HG03432 (cell line): ENCODE measurements around the gene ENHO.

Experiments used
- ATAC-seq: cut with Tn5 transposase; IDR thresholded peaks from one replicate; pipeline ENCODE4 v1.9.1; 2021; ENCODE audit warnings: mild to moderate bottlenecking, moderate library complexity; ENCODE audit not compliant: unreplicated experiment

ENHO gene

DNA sequence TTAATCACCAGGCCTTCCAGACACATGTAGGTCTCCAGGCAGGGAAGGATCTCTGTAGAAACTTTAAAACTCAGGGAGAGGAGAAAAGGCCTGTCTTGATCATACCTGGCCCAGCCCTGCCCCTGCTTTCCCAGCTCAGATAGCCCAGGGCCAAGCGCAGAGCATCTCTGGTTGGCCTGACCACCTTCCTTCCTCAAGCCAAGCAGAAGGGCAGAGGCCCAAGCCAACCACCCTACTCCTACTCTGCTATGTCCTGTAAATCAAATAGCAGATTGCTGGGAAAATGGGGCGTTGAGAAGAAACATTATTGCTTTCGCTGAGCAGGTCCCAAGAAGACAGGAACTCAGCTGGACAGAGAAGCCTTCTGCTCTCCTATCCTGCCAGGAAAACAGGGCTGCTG is 14.3 kb downstream of the ENHO start:
- no peak for ATAC-seq

DNA sequence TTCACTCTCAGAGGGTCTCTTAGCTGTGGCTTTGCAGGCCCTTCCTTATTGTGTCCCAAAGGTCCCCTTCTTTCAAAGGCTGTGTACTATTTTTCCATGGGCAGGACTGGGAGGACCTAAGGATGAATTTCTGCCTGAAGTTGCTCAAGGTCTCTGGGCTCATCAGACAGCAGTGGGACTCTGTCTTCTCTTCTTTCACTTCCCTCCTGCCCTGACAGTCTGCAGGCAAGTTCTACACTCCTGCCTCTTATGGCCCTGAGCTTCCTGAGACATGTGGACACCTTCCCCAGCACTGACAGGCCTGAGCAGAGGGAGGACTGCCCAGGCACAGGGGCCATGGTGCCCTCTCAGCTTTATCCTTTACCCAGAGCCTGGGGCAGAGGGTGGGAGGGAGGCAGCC is 14.8 kb downstream of the ENHO start:
- no peak for ATAC-seq

DNA sequence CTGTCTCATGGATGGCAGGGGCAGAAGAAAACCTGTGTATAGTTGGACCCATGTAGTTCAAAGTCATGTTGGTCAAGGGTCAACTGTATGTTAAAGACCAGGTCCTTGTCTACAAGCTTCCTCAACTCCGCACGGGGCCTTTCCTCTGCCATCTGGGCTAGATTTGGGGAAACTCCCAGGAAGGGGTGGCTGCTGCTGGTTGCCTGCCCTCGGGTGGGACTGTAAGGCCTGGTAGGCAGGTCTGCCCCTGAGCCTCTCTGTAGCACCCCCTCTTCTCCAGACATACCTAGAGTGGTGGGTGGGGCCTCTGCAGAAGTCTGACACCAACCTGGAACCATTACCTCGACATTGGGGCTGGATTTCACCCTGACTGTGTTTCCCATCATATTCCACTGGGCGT is 15.2 kb downstream of the ENHO start:
- ATAC-seq: no peak

DNA sequence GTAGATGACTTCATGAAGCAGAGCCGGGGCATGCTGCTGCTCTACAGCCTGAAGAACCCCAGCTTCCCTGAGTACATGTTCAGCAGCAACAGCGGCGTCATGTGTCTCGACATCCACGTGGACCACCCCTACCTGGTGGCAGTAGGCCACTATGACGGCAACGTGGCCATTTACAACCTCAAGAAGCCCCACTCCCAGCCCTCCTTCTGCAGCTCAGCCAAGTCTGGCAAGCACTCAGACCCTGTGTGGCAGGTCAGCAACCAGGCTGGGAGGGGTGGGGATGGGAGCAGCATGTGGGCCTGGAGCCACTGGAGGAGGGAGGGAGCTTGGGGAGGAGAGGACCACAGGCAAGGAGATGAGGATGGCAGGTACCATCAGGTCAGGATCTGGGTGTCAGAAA is 16.2 kb downstream of the ENHO start:
- no peak for ATAC-seq

DNA sequence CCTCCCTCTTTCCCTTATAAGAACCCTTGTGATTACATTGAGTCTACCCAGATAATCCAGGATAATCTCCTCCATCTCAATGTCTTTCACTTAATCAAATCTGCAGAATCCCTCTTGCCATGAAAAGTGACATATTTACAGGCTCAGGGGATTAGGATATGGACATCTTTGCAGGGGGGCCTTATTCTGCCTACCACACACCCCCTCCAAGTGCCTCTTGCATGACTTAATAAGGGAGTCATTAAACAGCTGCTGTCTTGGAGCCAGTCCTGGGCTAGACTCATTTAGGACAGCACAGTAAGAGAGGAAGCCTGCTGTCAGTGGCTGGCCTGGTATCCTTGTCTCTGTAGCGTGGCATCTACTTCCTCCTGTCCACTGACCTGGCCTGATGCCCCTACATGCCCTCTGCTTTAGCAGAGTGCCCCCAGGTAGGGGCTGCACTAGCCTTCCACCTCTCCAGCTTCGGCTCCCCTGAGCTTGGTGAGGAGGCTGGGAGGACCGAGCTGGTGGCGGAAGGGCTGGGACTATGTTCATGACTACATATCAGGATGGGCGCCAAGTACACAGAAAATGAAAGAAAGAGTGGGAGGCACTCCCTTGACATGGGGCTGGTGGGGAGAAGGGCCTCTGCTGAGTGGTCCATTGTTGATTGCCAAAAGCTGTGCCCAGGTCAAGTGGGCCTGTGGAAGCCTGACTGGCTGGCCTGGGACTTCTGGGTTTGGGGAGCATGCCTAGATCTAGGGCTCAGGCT is 17.2 kb downstream of the ENHO start:
- ATAC-seq: no peak

DNA sequence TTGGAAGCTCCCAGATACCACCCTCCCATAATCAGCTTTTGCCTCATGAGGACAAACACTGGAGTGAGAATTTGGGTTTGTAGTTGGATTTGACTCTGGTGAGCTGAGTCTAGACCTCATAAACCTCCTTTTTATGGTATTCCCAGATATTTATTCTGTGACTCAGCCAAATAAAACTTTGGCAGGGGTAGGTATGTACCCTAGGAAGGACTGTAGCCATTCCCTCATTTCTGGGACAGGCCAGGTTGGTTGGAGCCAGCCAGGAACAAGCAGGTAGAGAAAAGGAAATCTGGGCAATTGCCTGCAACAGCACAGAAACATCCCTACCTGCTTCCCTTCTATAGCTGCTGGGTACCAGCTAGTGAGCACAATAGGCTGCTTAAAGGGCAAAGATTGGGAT is 19.4 kb downstream of the ENHO start:
- ATAC-seq: no peak

DNA sequence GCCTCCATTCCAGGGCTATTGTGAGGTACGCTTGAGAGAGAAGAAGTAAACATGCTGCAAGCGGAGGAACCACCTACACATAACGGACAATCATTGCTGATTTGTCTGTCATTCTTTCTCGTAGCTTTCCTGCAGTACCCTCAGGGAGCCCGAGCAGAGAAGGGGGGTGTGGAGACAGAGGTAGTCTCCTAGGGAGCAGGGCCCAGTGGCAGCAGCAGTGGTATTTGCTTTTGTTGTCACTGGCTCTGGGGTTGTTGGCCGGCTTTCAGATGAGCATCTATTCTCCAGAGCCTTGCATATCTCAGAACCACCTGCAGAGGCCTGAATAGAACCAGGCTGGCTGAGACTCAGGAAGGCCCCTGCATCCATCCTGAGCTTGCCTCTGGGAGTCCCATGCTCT is 19.9 kb downstream of the ENHO start:
- ATAC-seq: no peak

DNA sequence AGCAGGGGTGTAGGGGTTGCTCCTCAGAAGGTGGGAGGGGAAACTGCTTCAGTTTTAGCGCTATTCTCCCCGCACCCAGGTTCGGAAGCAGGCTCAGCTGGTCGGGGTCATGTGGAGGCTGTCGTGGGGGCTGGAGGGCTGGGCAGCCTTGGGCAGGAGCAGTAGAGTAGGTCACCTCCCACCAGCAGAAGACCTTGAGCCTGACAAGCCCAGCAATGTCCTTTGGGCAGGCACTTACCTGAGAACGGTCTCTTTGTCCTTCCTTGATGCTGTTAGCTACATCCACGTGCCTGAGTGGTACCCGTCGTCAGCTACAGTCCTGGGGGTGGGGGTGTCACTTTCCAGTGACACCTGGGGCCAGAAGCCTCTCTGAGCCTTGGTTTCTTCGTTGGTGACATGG is 20.3 kb downstream of the ENHO start:
- ATAC-seq: no peak

DNA sequence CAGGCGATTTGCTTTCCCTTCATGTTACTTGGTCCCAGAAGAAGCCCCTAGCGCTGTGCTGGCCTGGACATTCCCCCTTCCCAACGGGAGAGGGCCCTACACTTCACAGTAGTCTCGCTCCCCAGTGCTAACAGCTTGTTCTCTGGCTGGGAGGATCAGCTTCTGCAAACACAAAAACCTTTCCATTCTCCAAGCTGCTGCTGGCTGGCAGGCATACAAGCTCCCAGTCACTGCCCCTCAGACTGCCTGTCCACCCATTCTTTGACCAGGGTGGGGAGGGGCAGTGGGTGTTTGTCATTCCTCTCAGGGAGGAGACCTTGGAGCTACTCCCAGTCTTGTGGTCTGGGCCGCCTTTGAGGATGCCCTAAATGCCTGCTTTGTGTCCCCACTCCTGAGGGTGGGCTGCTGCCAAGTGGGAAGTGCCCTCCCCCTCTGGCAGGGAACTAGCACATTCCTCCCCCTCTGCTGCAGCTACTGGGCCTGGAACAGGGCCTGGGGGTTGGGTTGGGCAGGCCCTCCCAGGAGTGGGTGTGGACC is 20.8 kb downstream of the ENHO start:
- ATAC-seq: no peak

DNA sequence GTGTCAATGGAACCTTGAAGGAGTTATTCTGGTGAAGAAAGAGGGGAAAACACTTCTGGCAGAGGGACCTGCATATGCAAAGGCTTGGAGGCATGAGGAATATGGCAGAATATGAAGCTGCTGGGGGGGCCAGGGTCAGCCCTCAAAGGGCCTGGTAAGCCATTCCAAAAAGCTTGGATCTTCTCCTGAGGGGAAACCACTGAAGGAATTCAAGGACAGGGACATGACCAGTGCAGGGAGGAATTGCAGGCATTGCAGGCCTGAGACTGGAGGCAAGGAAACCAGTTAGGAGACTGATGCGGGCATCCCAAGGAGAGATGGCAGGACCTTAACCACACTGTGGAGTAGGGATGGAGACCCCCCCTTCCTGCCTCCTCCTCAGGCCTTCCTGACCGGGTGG is 21.4 kb downstream of the ENHO start:
- no peak for ATAC-seq

DNA sequence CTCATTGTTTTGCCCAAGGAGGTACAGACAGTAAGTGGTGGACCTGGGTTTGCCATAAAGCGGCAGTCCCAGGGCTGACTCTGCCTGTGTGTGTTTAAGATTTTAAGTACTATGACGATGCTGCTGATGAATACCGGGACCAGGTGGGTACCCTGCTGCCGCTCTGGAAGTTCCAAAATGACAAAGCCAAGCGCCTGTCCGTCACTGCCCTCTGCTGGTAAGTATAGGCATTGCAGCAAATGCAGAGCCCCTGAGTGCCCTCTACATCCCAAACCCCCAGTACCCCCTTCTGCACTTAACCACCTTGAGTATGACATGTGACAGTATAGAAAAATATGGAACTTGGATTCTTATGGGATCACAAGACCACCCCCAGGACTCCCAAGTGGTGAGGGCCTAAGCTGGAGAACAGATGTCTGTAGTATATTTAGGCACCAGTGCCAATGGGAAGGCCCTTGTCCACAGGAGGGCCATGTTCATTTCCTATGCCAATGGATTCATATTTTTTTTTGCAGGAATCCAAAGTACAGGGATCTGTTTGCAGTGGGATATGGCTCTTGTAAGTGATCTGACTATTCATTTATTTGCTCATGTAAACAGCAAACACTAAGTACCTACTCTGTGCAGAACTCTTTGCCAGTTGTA is 22.0 kb downstream of the ENHO start:
- no peak for ATAC-seq

DNA sequence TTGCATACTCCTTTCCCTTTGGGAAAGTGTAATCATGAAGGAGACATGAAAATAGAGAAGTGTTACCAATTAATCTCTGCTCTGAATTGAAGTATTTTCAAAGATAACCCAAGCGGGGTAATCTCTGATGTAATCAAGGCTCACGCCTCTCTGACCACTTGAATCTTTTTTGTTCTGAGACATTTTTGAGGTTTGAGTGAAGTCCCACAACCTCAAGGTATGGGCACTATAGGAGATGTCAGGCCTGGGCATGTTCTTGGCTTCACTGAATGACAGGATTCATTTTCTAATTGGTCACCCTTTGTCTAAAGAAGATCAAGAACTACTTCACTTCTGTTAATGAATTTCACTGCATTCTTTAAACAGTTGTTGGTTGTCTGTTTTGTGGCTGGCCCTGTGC is 23.7 kb downstream of the ENHO start:
- ATAC-seq: no peak

DNA sequence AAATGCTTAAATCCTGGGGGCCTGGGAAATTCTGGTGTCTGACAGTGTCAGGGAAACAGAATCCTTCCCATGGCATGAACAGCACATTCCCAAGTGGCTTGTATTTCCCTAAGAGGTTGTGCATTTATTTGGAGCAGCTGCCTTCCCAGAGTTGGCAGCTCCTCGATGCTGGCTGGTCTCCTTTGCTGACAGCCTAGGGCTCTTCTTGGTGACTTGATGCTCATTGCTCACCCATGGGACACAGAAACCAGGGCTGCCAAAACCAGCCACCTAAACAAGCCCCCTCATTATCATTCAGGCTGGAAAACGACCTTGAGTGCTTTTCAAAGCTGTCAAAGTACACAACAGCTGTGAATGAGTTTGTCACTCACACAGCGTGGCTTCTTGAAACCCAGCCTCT is 24.2 kb downstream of the ENHO start:
- no peak for ATAC-seq

DNA sequence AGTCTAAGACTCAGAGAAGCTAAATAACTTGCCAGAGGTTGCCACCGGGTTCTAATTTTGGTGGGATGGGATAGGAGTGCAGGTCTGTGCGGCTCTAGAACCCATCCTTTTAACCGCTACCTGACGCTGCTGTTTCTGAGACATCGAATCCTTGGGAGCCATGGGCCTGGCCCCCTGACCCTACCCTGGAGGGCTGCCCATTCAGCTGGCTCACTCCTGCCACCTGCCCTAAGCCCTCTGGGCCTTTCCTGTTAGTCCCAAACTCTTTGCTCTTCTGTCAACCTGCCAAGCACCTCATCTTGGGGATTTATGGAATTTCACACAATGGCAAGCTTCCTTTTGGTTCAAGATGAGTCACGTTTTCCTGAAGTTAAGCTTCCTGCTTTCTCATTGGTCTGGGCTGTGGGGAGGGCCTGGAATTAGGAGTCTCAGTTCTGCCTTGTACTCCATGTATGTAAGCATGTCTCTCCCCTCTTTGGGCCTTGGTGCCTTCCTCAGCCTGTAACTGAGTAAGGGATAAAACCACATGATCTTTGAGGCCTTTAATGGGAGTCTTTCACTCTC is 26.6 kb downstream of the ENHO start:
- ATAC-seq: no peak

DNA sequence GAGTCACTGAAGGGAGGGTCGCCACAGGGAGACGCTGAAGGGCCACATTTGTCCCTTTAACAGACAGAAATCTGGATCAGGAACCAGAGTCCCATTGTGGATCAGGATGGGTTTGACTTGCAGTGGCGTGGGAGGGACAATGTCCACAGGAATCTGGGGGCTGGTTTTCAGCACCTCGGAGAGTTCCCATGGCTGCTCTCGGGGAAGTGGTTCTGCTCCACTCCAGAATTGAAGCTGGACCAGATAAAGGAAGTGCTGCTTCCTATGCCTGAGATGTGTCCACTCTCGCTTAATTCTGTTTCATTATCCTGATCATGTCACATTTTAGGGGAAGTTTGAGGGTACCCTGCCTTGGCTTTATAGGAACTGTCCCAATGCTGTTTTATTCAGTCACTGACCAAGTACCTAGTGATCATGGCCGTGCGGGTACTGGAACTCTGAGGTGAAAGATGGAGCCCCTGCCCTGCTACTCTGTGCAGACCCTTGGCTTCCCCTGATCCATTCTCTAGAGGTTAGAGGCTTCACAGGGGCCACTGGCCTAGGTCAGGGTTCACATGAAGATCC is 28.7 kb downstream of the ENHO start:
- no peak for ATAC-seq

DNA sequence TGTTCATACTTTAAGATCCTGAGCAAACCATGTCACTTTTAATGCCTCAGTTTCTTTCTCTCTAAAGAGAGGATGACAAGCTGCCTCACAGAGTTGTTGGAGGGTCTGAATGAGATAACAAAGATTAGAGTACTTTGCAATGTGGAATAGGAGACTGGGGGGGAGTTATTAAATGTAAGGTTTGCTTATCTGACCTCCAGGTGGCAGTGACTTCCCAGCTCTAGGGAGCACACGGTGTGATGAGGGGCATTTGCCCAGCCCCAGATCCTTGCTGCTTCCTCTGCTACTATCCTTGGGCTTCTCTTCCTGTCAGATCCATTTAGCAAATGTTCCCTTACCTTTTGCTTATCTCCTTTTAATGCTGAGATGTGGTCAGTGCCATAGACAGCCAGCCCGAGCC is 30.7 kb downstream of the ENHO start:
- ATAC-seq: no peak

DNA sequence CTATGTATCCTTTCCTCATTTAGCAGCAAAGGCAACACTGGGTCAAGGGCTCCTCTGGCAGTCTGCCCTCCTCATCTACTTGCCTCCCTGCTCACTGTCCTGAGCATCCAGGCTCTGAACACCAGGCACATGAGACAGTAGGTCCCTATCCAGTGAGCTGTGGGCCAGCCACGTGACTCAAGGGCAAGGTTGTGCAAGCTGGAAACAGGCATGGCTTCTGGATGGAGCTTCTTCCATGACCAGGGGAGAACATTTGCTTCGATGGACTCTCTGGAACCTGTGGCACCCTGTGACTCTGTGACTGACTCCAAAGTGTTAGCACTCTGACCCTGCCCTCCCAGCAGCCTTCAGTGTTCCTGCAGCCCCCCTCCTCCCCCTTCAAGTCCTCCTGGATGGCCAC is 31.2 kb downstream of the ENHO start:
- no peak for ATAC-seq

DNA sequence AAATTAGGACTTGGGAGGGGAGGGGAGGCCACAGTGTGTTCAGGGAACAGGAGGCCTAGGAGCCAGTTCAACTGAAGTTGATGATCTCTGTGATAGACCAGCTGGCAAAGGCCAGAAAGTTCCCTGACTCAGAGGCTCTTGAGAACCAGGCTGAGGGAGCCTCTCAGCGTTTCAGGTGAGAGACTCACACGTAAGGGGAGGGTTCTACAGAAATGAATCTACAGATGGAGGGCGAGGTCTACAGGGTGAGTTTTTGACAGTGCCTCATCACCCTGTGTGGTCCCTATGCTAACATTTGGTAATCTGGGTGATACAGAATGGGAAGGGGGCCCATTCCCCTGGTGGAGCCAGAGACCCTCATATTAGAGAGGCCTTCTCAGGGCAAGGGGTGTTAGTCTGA is 32.0 kb downstream of the ENHO start:
- ATAC-seq: no peak

DNA sequence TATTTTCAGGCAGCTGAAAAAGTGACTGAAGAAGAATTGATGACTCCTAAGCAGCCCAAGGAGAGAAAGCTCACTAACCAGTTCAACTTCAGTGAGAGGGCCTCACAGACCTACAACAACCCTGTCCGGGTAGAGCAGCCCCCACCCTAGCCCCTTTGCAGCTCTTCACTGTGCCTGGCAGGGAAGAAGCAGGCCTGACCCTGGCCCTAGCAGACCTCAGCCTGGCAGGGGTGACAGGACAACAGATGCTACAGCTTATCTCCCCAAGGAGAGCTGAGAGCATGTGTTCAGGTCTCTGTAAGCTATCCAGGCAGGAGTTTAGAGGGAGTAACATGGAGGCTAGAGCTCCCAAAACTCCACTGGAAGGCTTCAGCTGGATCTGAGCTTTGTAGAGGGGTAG is 32.4 kb downstream of the ENHO start:
- ATAC-seq: no peak

DNA sequence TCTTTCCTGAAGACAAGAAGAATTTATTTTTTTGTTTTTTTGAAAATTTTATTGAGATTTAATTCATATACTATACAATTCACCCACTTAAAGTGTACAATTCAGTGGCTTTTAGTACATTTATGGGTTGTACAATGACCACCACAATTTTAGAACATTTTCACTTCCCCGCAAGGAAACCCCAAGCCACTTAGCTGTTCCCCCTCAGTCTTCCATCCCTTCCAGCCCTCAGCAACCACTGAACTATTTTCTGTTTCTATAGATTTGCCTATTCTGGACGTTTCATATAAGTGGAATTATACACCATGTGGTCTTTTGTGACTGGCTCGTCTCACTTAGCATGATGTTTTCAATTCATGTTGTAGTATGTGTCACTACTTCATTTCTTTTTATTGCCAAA is 36.2 kb downstream of the ENHO start:
- ATAC-seq: no peak

DNA sequence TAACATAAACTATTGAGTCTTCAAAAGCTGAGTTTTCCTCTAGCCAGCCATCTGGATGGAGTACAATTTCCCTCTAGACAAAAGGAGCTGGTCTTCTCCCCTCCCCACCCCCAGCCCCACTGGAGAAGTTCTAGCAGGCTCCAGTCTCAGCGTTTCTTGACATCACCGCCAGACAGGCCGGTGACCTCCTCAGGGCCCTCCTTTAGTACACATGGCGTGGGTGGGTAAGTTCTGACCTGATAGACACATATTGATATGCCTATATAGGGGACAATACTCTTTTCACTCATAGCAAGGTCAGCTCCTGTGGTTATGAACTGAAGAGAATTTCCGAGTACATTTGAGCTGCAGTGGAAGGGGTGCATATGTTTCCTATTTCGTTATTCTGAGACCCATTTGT is 37.0 kb downstream of the ENHO start:
- ATAC-seq: no peak

DNA sequence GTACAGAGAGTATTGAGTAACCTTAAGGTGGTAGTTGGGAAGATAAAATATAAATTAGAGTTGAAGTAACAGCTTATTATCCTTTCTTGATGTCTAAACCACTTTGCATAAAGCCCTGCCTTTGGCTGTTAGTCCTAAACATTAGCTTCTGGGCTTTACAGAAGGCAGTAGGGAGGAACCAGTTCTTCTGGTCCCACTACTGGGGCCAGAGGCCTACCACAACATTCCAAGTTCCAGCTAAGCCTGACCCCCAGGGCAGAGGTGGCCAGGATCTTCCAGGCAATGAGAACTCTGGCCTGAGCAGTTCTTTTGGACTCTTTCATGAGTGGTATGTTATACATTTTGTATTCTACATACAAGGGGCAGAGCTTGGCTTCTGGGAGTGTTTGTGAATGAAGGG is 38.1 kb downstream of the ENHO start:
- no peak for ATAC-seq
